Skeletal muscle tissue (tissue), 4 donors: ENCODE results near the gene IL1RN. TPM values are rescaled to one million over a fixed set of nuclear protein-coding genes. Genes with fewer than 3 reads are reported as not detected.

ENCODE experiments used
- H3K27ac ChIP-seq: one replicate; pipeline ENCODE4 v1.7.0; 2013; ENCODE audit warnings: mild to moderate bottlenecking, low read depth, low read length, inconsistent platforms
- H3K27me3 ChIP-seq, 3 donors: one replicate each; pipeline ENCODE4 v1.7.0; 2013; ENCODE audit warnings: low read length in 3 of 3; ENCODE audit not compliant: control insufficient read depth in 3 of 3, insufficient read depth in 3 of 3
- H3K36me3 ChIP-seq, 3 donors: one replicate each; pipeline ENCODE4 v1.7.0; 2013; ENCODE audit warnings: low read length in 3 of 3; ENCODE audit not compliant: control insufficient read depth in 3 of 3, insufficient read depth in 3 of 3
- H3K4me1 ChIP-seq, 3 donors: one replicate each; pipeline ENCODE4 v1.7.0; 2013; ENCODE audit warnings: low read length in 3 of 3, mild to moderate bottlenecking in 3 of 3; ENCODE audit not compliant: control insufficient read depth in 3 of 3, insufficient read depth in 3 of 3
- H3K4me3 ChIP-seq, 3 donors: one replicate each; pipeline ENCODE4 v1.7.0; 2013; ENCODE audit warnings: low read length in 3 of 3
- H3K9ac ChIP-seq, 3 donors: one replicate each; pipeline ENCODE4 v1.7.0; 2013; ENCODE audit warnings: low read length in 3 of 3, mild to moderate bottlenecking in 3 of 3, moderate library complexity in 2 of 3, low read depth in 1 of 3
- H3K9me3 ChIP-seq, 3 donors: one replicate each; pipeline ENCODE4 v1.7.0; 2013; ENCODE audit warnings: low read length in 3 of 3; ENCODE audit not compliant: control insufficient read depth in 3 of 3
- total RNA-seq: library from RNA; depleted of rRNA; stranded (reverse); fragments of >200 nt; gene quantifications from one replicate; pipeline ENCODE4 v1.2.3, GENCODE V29; 2014
- donor health status: Osteomylitis.

Gene IL1RN
- total RNA-seq, 1 donor from 2014 or later = not detected

GRCh38 chr2:113102133-113102532 lies 25.3 kb upstream of the IL1RN start:
- H3K27me3 ChIP-seq = no peaks in the 10 kb centered on the region
- no peaks in the 10 kb centered on the region for H3K36me3 ChIP-seq
- peaks cover 0 to 3% (median 0%) of the 10 kb centered on the region in 3 donors for H3K9me3 ChIP-seq
- H3K4me3 ChIP-seq = no peak overlapping the region
- H3K9ac ChIP-seq = no peak overlapping the region
- no peak overlapping the region for H3K27ac ChIP-seq
- no peaks in the 10 kb centered on the region for H3K4me1 ChIP-seq

GRCh38 chr2:113103277-113103676 lies 24.1 kb upstream of the IL1RN start:
- no peaks in the 10 kb centered on the region for H3K36me3 ChIP-seq
- H3K4me1 ChIP-seq = no peaks in the 10 kb centered on the region
- H3K27ac ChIP-seq = no peak overlapping the region
- no peak overlapping the region for H3K9ac ChIP-seq
- H3K27me3 ChIP-seq = no peaks in the 10 kb centered on the region
- no peak overlapping the region for H3K4me3 ChIP-seq
- H3K9me3 ChIP-seq = peaks cover 0 to 2% (median 0%) of the 10 kb centered on the region in 3 donors

- H3K4me3 ChIP-seq = no peak overlapping the region
Observed at GRCh38 chr2:113104054-113104611, 23.3 kb upstream of the IL1RN start.

GRCh38 chr2:113105047-113105785 lies 22.2 kb upstream of the IL1RN start:
- H3K4me3 ChIP-seq = no peak overlapping the region
- H3K9ac ChIP-seq = no peak overlapping the region
- no peaks in the 10 kb centered on the region for H3K9me3 ChIP-seq
- no peak overlapping the region for H3K27ac ChIP-seq
- H3K4me1 ChIP-seq = no peaks in the 10 kb centered on the region
- peaks cover 0 to 3% (median 3%) of the 10 kb centered on the region in 3 donors for H3K27me3 ChIP-seq
- no peaks in the 10 kb centered on the region for H3K36me3 ChIP-seq

More at GRCh38 chr2:113104054-113104611, 23.3 kb upstream of the IL1RN start:
- no peaks in the 10 kb centered on the region for H3K9me3 ChIP-seq
- no peaks in the 10 kb centered on the region for H3K27me3 ChIP-seq
- H3K9ac ChIP-seq = no peak overlapping the region
- H3K27ac ChIP-seq = no peak overlapping the region
- H3K4me1 ChIP-seq = no peaks in the 10 kb centered on the region
- no peaks in the 10 kb centered on the region for H3K36me3 ChIP-seq

- Histone ChIP-seq H3K4me1 (no peaks in the 10 kb centered on the region), H3K27ac (no peak overlapping the region), H3K4me3 (no peak overlapping the region), H3K9me3 (no peaks in the 10 kb centered on the region), H3K36me3 (no peaks in the 10 kb centered on the region), H3K27me3 (peaks cover 3 to 4% (median 3%) of the 10 kb centered on the region in 3 donors), H3K9ac (no peak overlapping the region)
Observed at GRCh38 chr2:113111121-113111520, 16.3 kb upstream of the IL1RN start.

GRCh38 chr2:113111823-113112287 lies 15.5 kb upstream of the IL1RN start:
- no peaks in the 10 kb centered on the region for H3K4me1 ChIP-seq
- no peak overlapping the region for H3K4me3 ChIP-seq
- H3K27me3 ChIP-seq = peaks cover 3 to 4% (median 3%) of the 10 kb centered on the region in 3 donors
- no peaks in the 10 kb centered on the region for H3K9me3 ChIP-seq
- H3K27ac ChIP-seq = no peak overlapping the region
- no peaks in the 10 kb centered on the region for H3K36me3 ChIP-seq
- no peak overlapping the region for H3K9ac ChIP-seq

GRCh38 chr2:113112441-113112840 lies 15.0 kb upstream of the IL1RN start:
- Histone ChIP-seq H3K27ac (no peak overlapping the region), H3K9me3 (no peaks in the 10 kb centered on the region), H3K27me3 (peaks cover 3 to 4% (median 3%) of the 10 kb centered on the region in 3 donors)

GRCh38 chr2:113112871-113113270 lies 14.5 kb upstream of the IL1RN start:
- Histone ChIP-seq H3K36me3 (no peaks in the 10 kb centered on the region), H3K9me3 (no peaks in the 10 kb centered on the region), H3K27me3 (peaks cover 3 to 4% (median 3%) of the 10 kb centered on the region in 3 donors), H3K9ac (no peak overlapping the region), H3K4me1 (no peaks in the 10 kb centered on the region), H3K27ac (no peak overlapping the region), H3K4me3 (no peak overlapping the region)

More at GRCh38 chr2:113112441-113112840, 15.0 kb upstream of the IL1RN start:
- H3K4me3 ChIP-seq = no peak overlapping the region
- H3K36me3 ChIP-seq = no peaks in the 10 kb centered on the region
- H3K9ac ChIP-seq = no peak overlapping the region
- no peaks in the 10 kb centered on the region for H3K4me1 ChIP-seq

GRCh38 chr2:113113807-113114206 lies 13.6 kb upstream of the IL1RN start:
- peaks cover 3 to 4% (median 3%) of the 10 kb centered on the region in 3 donors for H3K27me3 ChIP-seq
- no peak overlapping the region for H3K9ac ChIP-seq
- no peaks in the 10 kb centered on the region for H3K36me3 ChIP-seq
- no peak overlapping the region for H3K27ac ChIP-seq
- H3K4me3 ChIP-seq = no peak overlapping the region
- no peaks in the 10 kb centered on the region for H3K4me1 ChIP-seq
- no peaks in the 10 kb centered on the region for H3K9me3 ChIP-seq

GRCh38 chr2:113114224-113114945 lies 13.0 kb upstream of the IL1RN start:
- Histone ChIP-seq H3K27me3 (peaks cover 3 to 4% (median 3%) of the 10 kb centered on the region in 3 donors), H3K27ac (no peak overlapping the region), H3K36me3 (no peaks in the 10 kb centered on the region), H3K9ac (no peak overlapping the region), H3K4me3 (no peak overlapping the region), H3K9me3 (no peaks in the 10 kb centered on the region), H3K4me1 (no peaks in the 10 kb centered on the region)
